K562 (cell line): ENCODE measurements around the gene MROH8. TPM values are rescaled to one million over a fixed set of nuclear protein-coding genes. Genes with fewer than 3 reads are reported as not detected.

Experiments used
- ATAC-seq: fragments of 200-7000 bp; cut with Tn5 transposase; 3 replicates; pipeline ENCODE4 v1.9.1; 2020; ENCODE audit warnings: moderate library complexity
- BruUV-seq: library from RNA; stranded (reverse); fragments of 400-500 nt; replicated peaks from 2 replicates; lab custom pipeline; 2021; lab: Mats Ljungman, UMichigan
- CTCF ChIA-PET: fragments of 300-600 bp; formaldehyde crosslinking; extraction: SDS; loops from one replicate; lab custom pipeline; 2021; ENCODE audit warnings: low intra/inter-chr PET ratio; lab: Yijun Ruan, JAX
- POLR2A ChIA-PET: fragments of 300-600, 350-650 bp; sonication (Branson Sonifier 250); formaldehyde crosslinking; extraction: SDS; loops from one replicate; lab custom pipeline; 2021; ENCODE audit warnings: antibody characterized with exemption, inconsistent platforms; lab: Yijun Ruan, JAX
- DNase-seq, 4 experiments: peaks; one replicate each; pipeline versions ENCODE4 v3.0.0 to v3.0.0-alpha.2; 2011 to 2018; ENCODE audit warnings: low spot score in 3 of 4, mixed read lengths in 3 of 4; ENCODE audit errors: extremely low read depth in 1 of 4
- FAIRE-seq: peaks from 2 replicates; lab custom pipeline; 2011; peaks lifted over from hg19 to GRCh38; lab: Jason Lieb, UNC
- H2AFZ ChIP-seq: 2 replicates; pipeline ENCODE4 v1.6.0; 2011; ENCODE audit warnings: low read depth, low read length, control low read depth, inconsistent platforms
- H3K27ac ChIP-seq: fragments of 200-600 bp; 3 replicates; pipeline ENCODE4 v1.8.0; 2011; ENCODE audit warnings: low read depth, mild to moderate bottlenecking, control low read depth, inconsistent platforms, low read length, moderate library complexity, mixed read lengths; ENCODE audit errors: extremely low read depth
- H3K27me3 ChIP-seq, 2 experiments: fragments of 300-600 bp in 1 of 2; 2 replicates in 1 of 2; 3 replicates in 1 of 2; pipeline versions ENCODE4 v1.6.0 to v1.8.0; 2011; ENCODE audit warnings: inconsistent platforms in 2 of 2, low read length in 2 of 2, mild to moderate bottlenecking in 1 of 2, mixed read lengths in 1 of 2, moderate library complexity in 1 of 2; ENCODE audit not compliant: control insufficient read depth in 2 of 2, insufficient read depth in 2 of 2
- H3K36me3 ChIP-seq: fragments of 300-600 bp; 3 replicates; pipeline ENCODE4 v1.8.0; 2011; ENCODE audit warnings: mild to moderate bottlenecking, low read length, inconsistent platforms; ENCODE audit not compliant: control insufficient read depth, insufficient read depth
- H3K4me1 ChIP-seq, 2 experiments: fragments of 200-600 bp in 1 of 2; replicated peaks in 1 of 2; 2 replicates in 1 of 2; 3 replicates in 1 of 2; pipeline versions ENCODE4 v1.5.1 to v1.8.0; 2011; ENCODE audit warnings: inconsistent platforms in 2 of 2, low read length in 2 of 2, mild to moderate bottlenecking in 1 of 2, mixed read lengths in 1 of 2, moderate library complexity in 1 of 2; ENCODE audit not compliant: control insufficient read depth in 2 of 2, insufficient read depth in 2 of 2
- H3K4me2 ChIP-seq: 2 replicates; pipeline ENCODE4 v1.6.1; 2011; ENCODE audit warnings: low read length, control low read depth, inconsistent platforms, mixed read lengths; ENCODE audit not compliant: insufficient read depth
- H3K4me3 ChIP-seq: fragments of 200-600 bp; sonication (generic), shearing (Covaris generic); 2 replicates; pipeline ENCODE4 v1.5.1; 2016; ENCODE audit warnings: control low read depth, inconsistent platforms
- H3K79me2 ChIP-seq: fragments of 200-600 bp; 3 replicates; pipeline ENCODE4 v1.8.0; 2011; ENCODE audit warnings: low read length, inconsistent platforms; ENCODE audit not compliant: control insufficient read depth, insufficient read depth
- H3K9ac ChIP-seq, 2 experiments: 2 replicates each; pipeline versions ENCODE4 v1.6.0 to v1.6.1; 2011; ENCODE audit warnings: low read depth in 2 of 2, low read length in 2 of 2, control low read depth in 1 of 2, inconsistent platforms in 1 of 2, mild to moderate bottlenecking in 1 of 2, mixed read lengths in 1 of 2; ENCODE audit not compliant: insufficient read depth in 1 of 2
- H3K9me1 ChIP-seq: one replicate; pipeline ENCODE4 v1.6.0; 2011; ENCODE audit warnings: inconsistent platforms, mild to moderate bottlenecking, low read length, moderate library complexity; ENCODE audit not compliant: control insufficient read depth, insufficient read depth
- H3K9me3 ChIP-seq: replicated peaks from 2 replicates; pipeline ENCODE4 v1.5.1; 2011; ENCODE audit warnings: low read depth, low read length, inconsistent platforms; ENCODE audit not compliant: control insufficient read depth, insufficient read depth
- H4K20me1 ChIP-seq: replicated peaks from 2 replicates; pipeline ENCODE4 v1.6.1; 2011; ENCODE audit warnings: low read length, inconsistent platforms, mixed read lengths; ENCODE audit not compliant: control insufficient read depth, insufficient read depth
- ARID1B ChIP-seq: fragments of 450-650 bp; IDR thresholded peaks from 2 replicates; pipeline ENCODE4 v1.6.1; 2016; ENCODE audit warnings: antibody characterized with exemption, mild to moderate bottlenecking, inconsistent platforms
- BRF2 ChIP-seq: IDR thresholded peaks from 3 replicates; pipeline ENCODE4 v1.6.1; 2011; ENCODE audit warnings: borderline replicate concordance, mild to moderate bottlenecking; ENCODE audit not compliant: insufficient read length, insufficient read depth
- CHD4 ChIP-seq: fragments of 200-600 bp; sonication (generic); IDR thresholded peaks from 3 replicates; pipeline ENCODE4 v1.6.1; 2012; ENCODE audit warnings: low read depth, mild to moderate bottlenecking, mixed read lengths, low read length, inconsistent platforms; ENCODE audit not compliant: insufficient read depth, insufficient replicate concordance, poor library complexity, severe bottlenecking
- CREM ChIP-seq: IDR thresholded peaks from 2 replicates; pipeline ENCODE4 v1.6.1; 2014; ENCODE audit warnings: antibody characterized with exemption, low read depth
- GABPB2 ChIP-seq: fragments of 250-450 bp; sonication (Bioruptor Pico); conservative IDR thresholded peaks from 2 replicates; pipeline ENCODE4 v1.5.1; 2021; ENCODE audit warnings: mild to moderate bottlenecking
- GATA2 ChIP-seq: sonication (generic); formaldehyde crosslinking; IDR thresholded peaks from 2 replicates; pipeline ENCODE4 v1.4.0; 2020; ENCODE audit warnings: mild to moderate bottlenecking, missing genetic modification reagents
- HDAC2 ChIP-seq: fragments of 450-650 bp; IDR thresholded peaks from 2 replicates; pipeline ENCODE4 v1.6.1; 2016; ENCODE audit warnings: mild to moderate bottlenecking
- HDAC3 ChIP-seq: fragments of 450-650 bp; IDR thresholded peaks from 2 replicates; pipeline ENCODE4 v1.6.1; 2018; ENCODE audit warnings: borderline replicate concordance, mild to moderate bottlenecking, moderate library complexity; ENCODE audit not compliant: partially characterized antibody
- HMBOX1 ChIP-seq: sonication (generic); IDR thresholded peaks from 2 replicates; pipeline ENCODE4 v1.6.1; 2016
- IFI16 ChIP-seq: fragments of 250-450 bp; sonication (Bioruptor Pico); IDR thresholded peaks from 2 replicates; pipeline ENCODE4 v2.1.2; 2022; ENCODE audit warnings: mild to moderate bottlenecking, inconsistent platforms
- KLF13 ChIP-seq: fragments of 450-650 bp; IDR thresholded peaks from 2 replicates; pipeline ENCODE4 v1.6.1; 2016; ENCODE audit warnings: missing genetic modification characterization, low read depth, mild to moderate bottlenecking, missing compliant biosample characterization, moderate library complexity, borderline replicate concordance
- KLF16 ChIP-seq: IDR thresholded peaks from 2 replicates; pipeline ENCODE4 v1.6.1; 2016; ENCODE audit warnings: antibody characterized with exemption
- MYC ChIP-seq, 2 experiments: fragments of 250-450 bp in 1 of 2; sonication (Bioruptor Pico) in 1 of 2; IDR thresholded peaks; 2 replicates each; pipeline versions ENCODE4 v1.5.1 to v1.6.1; 2012 to 2021; ENCODE audit warnings: low read depth in 2 of 2, borderline replicate concordance in 1 of 2, improper control_type of control experiment in 1 of 2, low read length in 1 of 2, mild to moderate bottlenecking in 1 of 2, moderate library complexity in 1 of 2
- NFXL1 ChIP-seq: fragments of 450-650 bp; formaldehyde crosslinking; IDR thresholded peaks from 2 replicates; pipeline ENCODE4 v1.4.0; 2021; ENCODE audit warnings: mild to moderate bottlenecking
- NR4A1 ChIP-seq, 2 experiments: fragments of 250-450 bp in 1 of 2; fragments of 450-650 bp in 1 of 2; sonication (Bioruptor Pico) in 1 of 2; IDR thresholded peaks; 2 replicates each; pipeline versions ENCODE4 v1.4.0 to v1.6.1; 2016 to 2020; ENCODE audit warnings: mild to moderate bottlenecking in 2 of 2, missing compliant biosample characterization in 1 of 2, missing genetic modification characterization in 1 of 2, moderate library complexity in 1 of 2
- RFX7 ChIP-seq: fragments of 250-450 bp; sonication (Bioruptor Pico); IDR thresholded peaks from 2 replicates; pipeline ENCODE4 v1.5.1; 2021; ENCODE audit warnings: mild to moderate bottlenecking
- TEAD1 ChIP-seq, 2 experiments: fragments of 450-650 bp in 1 of 2; sonication (generic) in 1 of 2; formaldehyde crosslinking; IDR thresholded peaks; 2 replicates each; pipeline versions ENCODE4 v1.4.0 to v1.8.0; 2020 to 2022; ENCODE audit warnings: mild to moderate bottlenecking in 2 of 2, missing genetic modification reagents in 1 of 2
- TEAD4 ChIP-seq, 2 experiments: sonication (generic) in 1 of 2; formaldehyde crosslinking in 1 of 2; IDR thresholded peaks; 2 replicates each; pipeline versions ENCODE4 v1.6.1 to v1.8.0; 2012 to 2022; ENCODE audit warnings: borderline replicate concordance in 1 of 2, inconsistent platforms in 1 of 2, low read length in 1 of 2, mild to moderate bottlenecking in 1 of 2, missing genetic modification reagents in 1 of 2
- USF2 ChIP-seq: sonication (generic); formaldehyde crosslinking; IDR thresholded peaks from 2 replicates; pipeline ENCODE4 v1.5.0; 2020; ENCODE audit warnings: missing genetic modification reagents
- ZBTB17 ChIP-seq: fragments of 450-650 bp; formaldehyde crosslinking; IDR thresholded peaks from 2 replicates; pipeline ENCODE4 v1.4.0; 2020; ENCODE audit warnings: mild to moderate bottlenecking
- WGBS: fragments of 100-300 bp; shearing (Covaris generic); methylation state at CpG from one replicate; pipeline ENCODE4 v1.1.6; 2016; ENCODE audit warnings: low coverage, mixed read lengths; ENCODE audit not compliant: insufficient coverage; ENCODE audit errors: missing lambda C conversion rate; 5-methylcytosine and 5-hydroxymethylcytosine counted together
- in situ Hi-C: fragments of 300-500 bp; cut with MboI; formaldehyde crosslinking; loops from 4 replicates; pipeline ENCODE4 v1.15.0; 2018; ENCODE audit warnings: inconsistent platforms, mixed read lengths
- intact Hi-C: fragments of 100-400 bp; cut with micrococcal nuclease; formaldehyde crosslinking; loops from 2 replicates; pipeline ENCODE4 v1.14.2; 2022
- polyA plus RNA-seq, 8 experiments: library from polyadenylated mRNA; depleted of rRNA in 4 of 8; stranded (reverse) in 5 of 8; unstranded in 3 of 8; fragments of >200 nt; fragmentation: Nextera tagmentation in 2 of 8; fragmentation: Illumina TruSeq in 1 of 8; extraction: Ambion mirVana in 2 of 8; extraction: Trizol in 1 of 8; gene quantifications; 2 replicates each; pipeline versions ENCODE4 v1.2.1 to v1.2.3, GENCODE V29; 2011 to 2014; ENCODE audit warnings: inconsistent platforms in 1 of 8, missing spikeins in 1 of 8
- total RNA-seq, 7 experiments: library from RNA; depleted of rRNA in 6 of 7; stranded (reverse); fragments of >200 nt in 6 of 7; fragmentation: Illumina TruSeq in 2 of 7; extraction: Trizol in 2 of 7; gene quantifications; 2 replicates each; pipeline versions ENCODE4 v1.2.1 to v1.2.3, GENCODE V29; 2011 to 2021; ENCODE audit warnings: low replicate concordance in 1 of 7

The MROH8 gene
- total and polyA plus RNA-seq, 9 of the 15 experiments (the other 6 are each of a cell fraction or from before 2014, with no cell fraction given) = 0.21 to 1.5 (median 0.78) TPM

GRCh38 chr20:37114012-37114411, 65.3 kb downstream of the MROH8 start:
- Histone ChIP-seq H3K4me1 (no peaks in the 10 kb centered on the region; a peak in 1 of 5 replicates), H4K20me1 (no peaks in the 10 kb centered on the region), H2AFZ (no peak overlapping the region), H3K9ac (no peak overlapping the region), H3K27ac (no peak overlapping the region), H3K27me3 (no peaks in the 10 kb centered on the region; a peak in 1 of 5 replicates), H3K4me3 (no peak overlapping the region), H3K36me3 (no peaks in the 10 kb centered on the region), H3K9me1 (no peaks in the 10 kb centered on the region), H3K9me3 (no peaks in the 10 kb centered on the region), H3K4me2 (no peak overlapping the region), H3K79me2 (no peaks in the 10 kb centered on the region)
- DNase-seq (no peak), FAIRE-seq (no peak), ATAC-seq (no peak)
- ChIA-PET CTCF (no interaction called here), POLR2A (no interaction called here)
- in situ Hi-C loops (no loop called here), intact Hi-C loops (no loop called here)
- 71% methylated on average over 8 of the region's 8 CpGs for WGBS
- TF ChIP-seq GATA2 (no peak), CREM (no peak), NFXL1 (CRISPR knock-in tag) (no peak), KLF13 (tag) (no peak), CHD4 (no peak), HDAC2 (no peak), KLF16 (no peak), USF2 (CRISPR knock-in tag) (no peak), HDAC3 (no peak), ARID1B (no peak), BRF2 (no peak), MYC (IDR thresholded peaks at IDR 0.05; ENCODE audit: low read depth, low read length) (no peak), MYC (CRISPR knock-in tag; IDR thresholded peaks at IDR 0.05; ENCODE audit: borderline replicate concordance, low read depth) (no peak), TEAD4 (IDR thresholded peaks at IDR 0.05; ENCODE audit: low read length) (no peak), TEAD4 (CRISPR knock-in tag; IDR thresholded peaks at IDR 0.05; ENCODE audit: borderline replicate concordance) (no peak), TEAD1 (CRISPR knock-in tag; IDR thresholded peaks at IDR 0.05) (no peak), RFX7 (no peak), HMBOX1 (no peak), GABPB2 (no peak), ZBTB17 (CRISPR knock-in tag) (no peak), IFI16 (no peak), NR4A1 (CRISPR knock-in tag; IDR thresholded peaks at IDR 0.05) (no peak), NR4A1 (tag; IDR thresholded peaks at IDR 0.05) (no peak)
- no TSS peak for BruUV-seq
